Neutrophil (primary cell): ENCODE measurements around the gene AACS.

ENCODE experiments used
- H3K27ac ChIP-seq: fragments of 200-600 bp; sonication (generic); 2 replicates; pipeline ENCODE4 v1.5.1; 2016; ENCODE audit warnings: mild to moderate bottlenecking, moderate library complexity
- H3K27me3 ChIP-seq: fragments of 200-600 bp; sonication (generic); 2 replicates; pipeline ENCODE4 v1.6.0; 2016; ENCODE audit warnings: mild to moderate bottlenecking
- H3K36me3 ChIP-seq: fragments of 200-600 bp; sonication (generic); 2 replicates; pipeline ENCODE4 v1.5.1; 2017
- H3K4me1 ChIP-seq, 2 experiments: fragments of 200-600 bp in 1 of 2; sonication (generic) in 1 of 2; 1 replicate in 1 of 2; 2 replicates in 1 of 2; pipeline versions ENCODE4 v1.5.1 to v1.6.1; 2013 to 2016; ENCODE audit warnings: low read depth in 1 of 2, low read length in 1 of 2, mild to moderate bottlenecking in 1 of 2, moderate library complexity in 1 of 2; ENCODE audit not compliant: control insufficient read depth in 1 of 2, insufficient read depth in 1 of 2
- H3K4me3 ChIP-seq, 2 experiments: fragments of 200-600 bp in 1 of 2; sonication (generic) in 1 of 2; 1 replicate in 1 of 2; 2 replicates in 1 of 2; pipeline ENCODE4 v1.5.1; 2013 to 2016; ENCODE audit warnings: low read depth in 1 of 2, low read length in 1 of 2, mild to moderate bottlenecking in 1 of 2, moderate library complexity in 1 of 2
- H3K9me3 ChIP-seq: fragments of 200-600 bp; sonication (generic); 2 replicates; pipeline ENCODE4 v1.5.1; 2016
- TF ChIP-seq, protein P1 (sequence below): fragments of 200-600 bp; sonication (generic); IDR thresholded peaks from 2 replicates; pipeline ENCODE4 v1.5.1; 2016; ENCODE audit warnings: antibody characterized with exemption

AACS gene

GRCh38 chr12:125122668-125123067 lies 57.4 kb downstream of the AACS start:
- no peak overlapping the region for H3K27ac ChIP-seq
- H3K4me3 ChIP-seq, result no peak overlapping the region
- no peaks in the 10 kb centered on the region for H3K9me3 ChIP-seq
- TF ChIP-seq, protein P1, sequence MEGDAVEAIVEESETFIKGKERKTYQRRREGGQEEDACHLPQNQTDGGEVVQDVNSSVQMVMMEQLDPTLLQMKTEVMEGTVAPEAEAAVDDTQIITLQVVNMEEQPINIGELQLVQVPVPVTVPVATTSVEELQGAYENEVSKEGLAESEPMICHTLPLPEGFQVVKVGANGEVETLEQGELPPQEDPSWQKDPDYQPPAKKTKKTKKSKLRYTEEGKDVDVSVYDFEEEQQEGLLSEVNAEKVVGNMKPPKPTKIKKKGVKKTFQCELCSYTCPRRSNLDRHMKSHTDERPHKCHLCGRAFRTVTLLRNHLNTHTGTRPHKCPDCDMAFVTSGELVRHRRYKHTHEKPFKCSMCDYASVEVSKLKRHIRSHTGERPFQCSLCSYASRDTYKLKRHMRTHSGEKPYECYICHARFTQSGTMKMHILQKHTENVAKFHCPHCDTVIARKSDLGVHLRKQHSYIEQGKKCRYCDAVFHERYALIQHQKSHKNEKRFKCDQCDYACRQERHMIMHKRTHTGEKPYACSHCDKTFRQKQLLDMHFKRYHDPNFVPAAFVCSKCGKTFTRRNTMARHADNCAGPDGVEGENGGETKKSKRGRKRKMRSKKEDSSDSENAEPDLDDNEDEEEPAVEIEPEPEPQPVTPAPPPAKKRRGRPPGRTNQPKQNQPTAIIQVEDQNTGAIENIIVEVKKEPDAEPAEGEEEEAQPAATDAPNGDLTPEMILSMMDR, result no peak
- H3K27me3 ChIP-seq, result no peaks in the 10 kb centered on the region
- no peaks in the 10 kb centered on the region for H3K4me1 ChIP-seq
- peaks cover 9% of the 10 kb centered on the region for H3K36me3 ChIP-seq

- Histone ChIP-seq H3K4me1 (no peaks in the 10 kb centered on the region), H3K4me3 (no peak overlapping the region), H3K9me3 (no peaks in the 10 kb centered on the region), H3K36me3 (peaks cover 5% of the 10 kb centered on the region), H3K27me3 (no peaks in the 10 kb centered on the region), H3K27ac (no peak overlapping the region)
- TF ChIP-seq, protein P1, result no peak
Observed at GRCh38 chr12:125124320-125124966, 59.2 kb downstream of the AACS start.

DNA sequence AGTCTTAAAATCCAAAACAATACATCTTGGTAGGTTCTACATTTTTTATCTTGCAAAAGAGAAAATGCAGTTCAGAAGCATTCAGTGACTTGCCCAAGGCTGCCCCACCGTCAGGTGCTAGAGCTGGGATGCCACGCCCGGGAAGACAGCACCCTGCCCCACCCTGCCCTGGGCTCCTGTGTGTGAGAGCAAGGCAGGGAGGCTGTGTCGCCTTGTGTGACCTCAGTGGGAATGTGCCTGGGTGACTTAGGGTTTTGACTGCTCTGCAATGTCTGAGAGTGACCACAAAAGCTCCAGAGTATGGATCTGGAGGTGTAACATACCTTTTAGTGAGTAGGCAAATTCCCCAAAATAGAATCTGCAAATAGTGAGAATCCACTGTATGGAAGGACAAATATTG lies 60.0 kb downstream of the AACS start:
- Histone ChIP-seq H3K4me3 (no peak overlapping the region), H3K36me3 (peaks cover 5% of the 10 kb centered on the region), H3K4me1 (no peaks in the 10 kb centered on the region), H3K27me3 (no peaks in the 10 kb centered on the region), H3K27ac (no peak overlapping the region), H3K9me3 (no peaks in the 10 kb centered on the region)
- TF ChIP-seq, protein P1, result no peak

- Histone ChIP-seq H3K27me3 (no peaks in the 10 kb centered on the region), H3K9me3 (no peaks in the 10 kb centered on the region), H3K36me3 (peaks cover 5% of the 10 kb centered on the region), H3K4me3 (no peak overlapping the region), H3K4me1 (peaks cover 0 to 3% of the 10 kb centered on the region in 2 experiments), H3K27ac (no peak overlapping the region)
- TF ChIP-seq, protein P1, result no peak
Observed at GRCh38 chr12:125128439-125129178, 63.4 kb downstream of the AACS start.

- H3K4me1 ChIP-seq, result peaks cover 0 to 3% of the 10 kb centered on the region in 2 experiments
- peaks cover 5% of the 10 kb centered on the region for H3K36me3 ChIP-seq
- no peak overlapping the region for H3K4me3 ChIP-seq
- no peak overlapping the region for H3K27ac ChIP-seq
- H3K9me3 ChIP-seq, result no peaks in the 10 kb centered on the region
- H3K27me3 ChIP-seq, result no peaks in the 10 kb centered on the region
- TF ChIP-seq, protein P1, result no peak
Observed at GRCh38 chr12:125129179-125129571, 63.9 kb downstream of the AACS start.
